KOPT-K1 (cell line): ENCODE data around the gene CAMKMT.

Experiments used
- H3K27ac ChIP-seq: fragments of 200-600 bp; sonication (generic); 2 replicates; pipeline ENCODE4 v1.5.1; 2016; ENCODE audit warnings: antibody characterized with exemption, mild to moderate bottlenecking, low read depth, low read length; ENCODE audit not compliant: poor library complexity, severe bottlenecking
- H3K36me3 ChIP-seq: fragments of 200-600 bp; sonication (generic); 2 replicates; pipeline ENCODE4 v1.5.1; 2017; ENCODE audit warnings: antibody characterized with exemption, mild to moderate bottlenecking, low read length, moderate library complexity; ENCODE audit not compliant: insufficient read depth
- H3K9me3 ChIP-seq: fragments of 200-600 bp; sonication (generic); 2 replicates; pipeline ENCODE4 v1.5.1; 2017; ENCODE audit warnings: antibody characterized with exemption, low read length, mild to moderate bottlenecking; ENCODE audit not compliant: insufficient read depth, poor library complexity, severe bottlenecking

The CAMKMT gene

GRCh38 chr2:44753552-44754285 is 392.0 kb downstream of the CAMKMT start:
- Histone ChIP-seq H3K27ac (no peak overlapping the region), H3K9me3 (no peaks in the 10 kb centered on the region), H3K36me3 (no peaks in the 10 kb centered on the region)

GRCh38 chr2:44758591-44758990 is 396.8 kb downstream of the CAMKMT start:
- Histone ChIP-seq H3K9me3 (no peaks in the 10 kb centered on the region), H3K36me3 (no peaks in the 10 kb centered on the region), H3K27ac (no peak overlapping the region)

GRCh38 chr2:44759823-44760222 is 398.1 kb downstream of the CAMKMT start:
- H3K36me3 ChIP-seq, result no peaks in the 10 kb centered on the region
- no peak overlapping the region for H3K27ac ChIP-seq
- no peaks in the 10 kb centered on the region for H3K9me3 ChIP-seq

GRCh38 chr2:44763275-44763782 is 401.6 kb downstream of the CAMKMT start:
- Histone ChIP-seq H3K36me3 (no peaks in the 10 kb centered on the region), H3K27ac (no peak overlapping the region), H3K9me3 (no peaks in the 10 kb centered on the region)

- Histone ChIP-seq H3K36me3 (no peaks in the 10 kb centered on the region), H3K27ac (no peak overlapping the region)
These were observed 404.5 kb downstream of the CAMKMT start for GRCh38 chr2:44766220-44766619.

GRCh38 chr2:44766777-44767176 is 405.0 kb downstream of the CAMKMT start:
- Histone ChIP-seq H3K9me3 (no peaks in the 10 kb centered on the region), H3K36me3 (no peaks in the 10 kb centered on the region), H3K27ac (no peak overlapping the region)

More at GRCh38 chr2:44766220-44766619, 404.5 kb downstream of the CAMKMT start:
- H3K9me3 ChIP-seq, result no peaks in the 10 kb centered on the region

- no peaks in the 10 kb centered on the region for H3K36me3 ChIP-seq
- no peak overlapping the region for H3K27ac ChIP-seq
- H3K9me3 ChIP-seq, result no peaks in the 10 kb centered on the region
These were observed 405.9 kb downstream of the CAMKMT start for GRCh38 chr2:44767691-44768090.

GRCh38 chr2:44768438-44769236 is 406.9 kb downstream of the CAMKMT start:
- H3K9me3 ChIP-seq, result no peaks in the 10 kb centered on the region
- H3K36me3 ChIP-seq, result no peaks in the 10 kb centered on the region
- H3K27ac ChIP-seq, result no peak overlapping the region

GRCh38 chr2:44769349-44770011 is 407.7 kb downstream of the CAMKMT start:
- no peaks in the 10 kb centered on the region for H3K36me3 ChIP-seq
- no peak overlapping the region for H3K27ac ChIP-seq
- H3K9me3 ChIP-seq, result no peaks in the 10 kb centered on the region

- H3K9me3 ChIP-seq, result no peaks in the 10 kb centered on the region
- no peaks in the 10 kb centered on the region for H3K36me3 ChIP-seq
- H3K27ac ChIP-seq, result no peak overlapping the region
These were observed 408.8 kb downstream of the CAMKMT start for GRCh38 chr2:44770221-44771195.

- H3K9me3 ChIP-seq, result no peaks in the 10 kb centered on the region
- H3K36me3 ChIP-seq, result no peaks in the 10 kb centered on the region
- no peak overlapping the region for H3K27ac ChIP-seq
These were observed 409.8 kb downstream of the CAMKMT start for GRCh38 chr2:44771522-44771921.

GRCh38 chr2:44772131-44772530 is 410.4 kb downstream of the CAMKMT start:
- no peaks in the 10 kb centered on the region for H3K9me3 ChIP-seq
- no peaks in the 10 kb centered on the region for H3K36me3 ChIP-seq
- no peak overlapping the region for H3K27ac ChIP-seq

GRCh38 chr2:44772669-44773378 is 411.1 kb downstream of the CAMKMT start:
- H3K27ac ChIP-seq, result no peak overlapping the region
- no peaks in the 10 kb centered on the region for H3K9me3 ChIP-seq

More at GRCh38 chr2:44772669-44773378, 411.1 kb downstream of the CAMKMT start:
- H3K36me3 ChIP-seq, result no peaks in the 10 kb centered on the region
